ENCODE results near the gene EEA1.
"Not testable (repeated sequence)": the region's sequence is repeated elsewhere in the genome, so short reads cannot be mapped to it uniquely, and the experiment has no call there.

EEA1 gene

DNA sequence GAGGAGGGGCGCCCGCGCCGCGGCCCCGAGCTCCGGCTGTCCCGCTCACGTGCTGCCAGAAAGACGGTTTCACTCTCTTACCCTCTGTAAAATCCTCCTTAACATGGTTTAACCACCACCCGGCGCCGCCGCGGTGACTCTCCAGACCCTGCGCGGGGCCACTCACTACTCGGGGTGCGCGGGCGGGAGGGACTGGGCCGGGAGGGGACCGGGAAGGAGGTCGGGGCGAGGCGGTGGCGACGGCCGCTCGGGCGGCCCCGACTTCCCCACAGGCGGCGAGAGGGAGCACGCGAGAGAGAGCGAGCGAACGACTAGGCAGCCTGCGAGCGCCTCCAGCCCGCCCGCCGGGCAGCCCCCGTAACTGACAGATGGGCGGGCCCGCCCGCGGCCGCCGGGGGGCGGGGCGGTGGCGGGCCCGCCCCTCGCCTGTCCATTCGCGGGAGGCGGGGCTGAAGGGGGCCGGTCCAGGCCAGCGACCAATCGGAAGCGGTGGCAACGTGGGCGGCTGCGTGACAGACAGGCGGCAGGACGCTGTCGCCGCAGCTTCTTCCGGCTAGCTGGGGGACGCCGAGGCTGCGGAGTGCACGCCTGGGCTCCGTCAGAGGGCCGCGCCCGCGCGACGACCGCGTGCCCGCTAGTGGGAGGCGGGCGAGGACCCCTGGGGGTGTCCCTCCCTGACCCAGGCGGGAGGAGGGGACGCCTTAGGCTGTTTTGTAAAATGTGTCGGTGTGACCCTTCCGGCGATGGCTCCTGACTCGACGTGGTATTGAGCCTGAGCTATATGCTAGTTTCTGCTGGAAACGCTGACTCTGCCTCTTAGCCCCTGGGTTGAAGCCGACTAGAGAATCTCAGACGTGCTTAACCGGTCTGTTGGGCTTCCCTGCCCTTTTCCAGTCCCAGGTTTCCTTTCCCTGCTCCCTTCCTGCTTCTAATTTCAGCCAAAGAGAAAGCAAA, at the start of gene EEA1:
TSS of gene EEA1 (minus strand) at position 334 of the 954 bp plus-strand sequence. CDS start at position 105, 229 bp downstream.
- peak; percentile 97 for DNase-seq

- no peak for DNase-seq
These were observed 49.5 kb upstream of the EEA1 start for GRCh38 chr12:92978607-92979006.

DNA sequence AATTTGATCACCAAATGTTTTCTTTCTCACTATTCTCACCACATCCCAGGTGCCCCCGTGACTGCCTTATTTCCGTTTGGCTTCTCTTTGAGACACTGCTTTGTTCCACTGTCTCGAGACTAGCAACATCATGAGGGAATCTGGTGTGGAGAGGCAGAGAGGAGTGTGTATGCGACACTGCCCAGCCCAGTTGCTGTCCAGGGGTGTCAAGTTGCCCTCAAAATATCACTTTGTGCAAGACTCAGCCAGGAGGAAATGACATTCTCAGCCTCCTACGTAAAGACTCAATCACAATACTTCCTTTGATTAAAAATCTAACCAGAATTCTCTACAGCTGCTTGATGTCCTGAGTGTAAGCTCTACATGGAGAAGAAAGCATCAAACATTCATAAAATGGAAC, 48.2 kb upstream of the EEA1 start:
- no peak for DNase-seq

DNA sequence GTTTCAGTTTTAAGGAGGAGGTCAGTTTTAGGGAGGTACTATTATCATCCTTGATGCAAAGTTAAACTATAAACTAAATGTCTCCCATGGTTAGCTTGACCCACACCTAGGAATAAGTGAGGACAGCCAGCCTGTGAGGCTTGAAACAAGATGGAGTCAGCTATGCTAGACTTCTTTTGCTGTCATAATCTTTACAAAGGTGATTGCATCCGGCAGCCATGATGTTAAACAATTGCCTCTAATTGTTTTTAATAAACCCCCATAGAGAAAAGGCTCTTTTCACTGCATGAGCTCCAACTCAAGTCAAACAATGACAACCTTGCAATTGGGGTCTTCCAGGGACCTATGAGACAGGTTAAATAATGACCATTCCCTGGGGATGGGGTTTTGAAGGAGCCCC, 45.7 kb upstream of the EEA1 start:
- DNase-seq: no peak

DNA sequence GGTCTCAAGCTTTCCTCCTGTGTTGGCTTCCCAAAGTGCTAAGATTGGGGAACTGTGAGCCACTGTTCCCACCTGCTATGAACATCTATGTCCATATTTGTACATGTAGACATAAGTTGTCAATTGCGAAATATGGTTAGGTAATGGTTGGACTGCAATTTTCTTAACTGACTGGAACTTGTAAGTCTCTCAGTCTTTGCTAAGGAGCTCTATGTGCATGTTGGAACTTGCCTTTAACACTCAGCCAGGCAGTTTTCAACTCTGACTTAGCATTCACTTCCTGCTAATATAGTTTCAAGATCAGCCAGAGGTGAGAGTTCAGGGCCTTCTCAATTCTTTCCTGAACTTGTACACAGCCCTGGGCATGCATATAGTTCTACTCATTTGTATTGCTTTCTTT, 44.5 kb upstream of the EEA1 start:
- DNase-seq: no peak

- no peak for DNase-seq
These were observed 42.9 kb upstream of the EEA1 start for GRCh38 chr12:92971859-92972524.

GRCh38 chr12:92968176-92968813, 39.2 kb upstream of the EEA1 start:
- DNase-seq: no peak

DNA sequence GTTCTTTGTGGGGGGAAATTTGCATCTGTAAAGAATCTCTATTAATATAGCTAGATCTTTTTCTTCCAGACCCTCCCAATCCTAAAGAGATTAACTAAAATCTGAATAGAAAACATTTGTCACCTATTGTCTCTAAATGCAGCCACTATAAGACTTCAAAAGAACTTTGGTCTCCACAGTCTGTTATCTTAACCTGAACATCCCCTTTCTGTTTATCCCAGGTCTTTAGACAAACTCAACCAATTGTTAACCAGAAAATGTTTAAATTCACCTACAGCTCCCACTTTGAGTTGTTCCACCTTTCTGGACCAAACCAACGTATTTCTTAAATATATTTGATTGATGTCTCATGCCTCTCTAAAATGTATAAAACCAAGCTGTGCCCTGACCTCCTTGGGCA, 35.3 kb upstream of the EEA1 start:
- not testable (repeated sequence) for DNase-seq

DNA sequence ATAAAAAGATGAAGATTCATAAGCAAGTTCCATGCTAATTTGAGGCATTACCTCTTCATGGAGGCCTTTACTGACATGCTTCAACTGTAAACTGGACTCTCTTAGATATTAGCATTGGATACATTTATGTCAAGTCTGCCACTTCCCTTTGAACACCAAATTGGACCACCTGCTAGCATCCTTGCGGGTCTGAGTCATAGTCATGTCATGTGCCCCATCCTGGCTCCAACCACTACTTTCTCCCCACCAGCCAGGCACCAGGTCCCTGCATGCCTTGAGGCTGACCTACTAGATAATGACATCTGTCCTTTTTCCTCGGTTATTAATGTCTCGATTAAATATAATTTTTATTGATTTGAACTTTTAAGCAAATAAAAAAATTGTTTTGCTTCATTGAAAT, 32.9 kb upstream of the EEA1 start:
- DNase-seq: no peak

GRCh38 chr12:92955997-92956663, 27.0 kb upstream of the EEA1 start:
- DNase-seq: no peak

DNA sequence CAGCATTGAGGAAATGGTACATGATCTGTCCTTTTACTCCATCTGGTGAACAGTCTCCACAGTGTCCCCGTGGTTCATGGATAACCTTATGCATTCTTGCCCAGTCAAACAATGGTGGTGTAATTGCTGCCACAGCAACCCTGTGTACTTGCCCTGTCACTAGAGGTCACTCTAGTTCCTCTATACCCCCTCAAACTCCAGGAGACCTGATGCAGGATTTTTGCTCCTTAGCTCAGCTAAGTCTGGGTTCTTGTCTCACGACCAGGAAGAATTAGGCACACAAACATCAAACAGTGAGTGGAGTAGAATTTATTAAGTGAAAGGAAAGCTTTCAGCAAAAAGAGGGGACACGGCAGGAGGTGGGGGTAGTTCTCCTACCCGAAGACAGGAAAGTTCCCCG, 24.7 kb upstream of the EEA1 start:
- no peak for DNase-seq

DNA sequence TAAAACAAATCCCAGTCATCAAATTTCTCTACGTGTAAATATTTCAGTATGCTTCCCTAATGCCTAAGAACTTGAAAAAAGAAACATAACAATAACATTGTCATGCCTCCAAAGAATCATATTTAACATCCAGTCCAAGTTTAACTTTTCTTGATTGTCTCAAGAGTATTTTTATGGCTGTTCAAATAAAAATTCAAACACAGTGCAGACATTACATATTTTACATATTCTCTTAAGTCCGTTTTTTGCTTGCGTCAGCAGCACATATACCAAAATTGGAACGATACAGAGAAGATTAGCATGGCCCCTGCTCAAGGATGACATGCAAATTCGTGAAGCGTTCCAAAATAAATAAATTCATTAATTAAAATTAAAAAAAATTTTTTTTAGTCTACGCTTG, 23.3 kb upstream of the EEA1 start:
- DNase-seq: no peak

GRCh38 chr12:92951006-92951405, 21.9 kb upstream of the EEA1 start:
- DNase-seq: no peak

GRCh38 chr12:92950011-92950410, 20.9 kb upstream of the EEA1 start:
- no peak for DNase-seq

- DNase-seq: no peak
These were observed 20.4 kb upstream of the EEA1 start for GRCh38 chr12:92949466-92949865.

DNA sequence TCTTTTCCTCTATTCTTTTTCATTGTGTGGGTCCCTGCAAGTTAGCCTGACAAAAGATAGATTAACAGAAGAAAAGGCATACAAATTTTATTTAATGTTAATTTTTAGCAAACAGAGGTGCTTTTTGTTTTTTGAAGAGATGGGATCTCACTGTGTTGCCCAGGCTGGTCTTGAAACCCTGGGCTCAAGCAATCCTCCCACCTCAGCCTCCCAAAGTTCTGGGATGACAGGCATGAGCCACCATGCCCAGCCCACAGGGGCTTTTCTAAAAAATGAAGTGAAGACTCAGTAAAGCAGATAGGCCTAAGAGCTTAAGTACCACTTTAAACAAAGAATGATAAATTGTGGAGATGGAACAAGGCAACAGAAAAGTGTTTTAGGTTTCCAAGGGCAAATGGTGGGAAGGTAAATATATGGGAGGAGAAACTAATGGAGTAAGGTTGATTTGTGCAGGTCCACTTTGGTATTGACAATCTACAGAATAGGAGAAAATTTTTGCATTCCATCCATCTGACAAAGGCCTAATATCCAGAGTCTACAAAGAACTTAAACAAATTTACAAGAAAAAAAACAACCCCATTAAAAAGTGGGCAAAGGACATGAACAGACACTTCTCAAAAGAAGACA, 18.6 kb upstream of the EEA1 start:
- DNase-seq: no peak

DNA sequence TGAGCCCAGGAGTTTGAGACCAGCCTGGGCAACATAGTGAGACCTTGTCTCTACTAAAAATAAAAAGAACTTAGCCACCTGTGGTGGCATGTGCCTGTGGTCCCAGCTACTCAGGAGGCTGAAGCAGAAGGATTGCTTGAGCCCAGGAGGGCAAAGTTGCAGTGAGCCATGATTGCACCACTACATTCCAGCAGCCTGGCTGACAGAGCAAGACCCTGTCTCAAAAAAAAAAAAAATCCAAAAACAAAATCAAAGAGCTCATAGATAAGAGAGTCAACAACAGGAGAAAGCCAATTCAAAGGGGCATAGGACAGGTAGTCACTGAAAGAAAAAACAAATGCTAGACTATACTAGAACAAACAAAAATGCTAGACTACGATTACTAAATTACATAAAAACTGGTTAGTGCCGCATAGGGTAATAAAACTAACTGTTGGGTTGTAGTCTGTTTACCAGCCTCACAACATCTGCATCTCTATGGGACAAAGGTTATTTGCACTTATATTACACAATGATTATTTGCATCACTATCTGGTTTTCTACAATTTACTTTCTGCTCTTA, 16.6 kb upstream of the EEA1 start:
- no peak for DNase-seq

DNA sequence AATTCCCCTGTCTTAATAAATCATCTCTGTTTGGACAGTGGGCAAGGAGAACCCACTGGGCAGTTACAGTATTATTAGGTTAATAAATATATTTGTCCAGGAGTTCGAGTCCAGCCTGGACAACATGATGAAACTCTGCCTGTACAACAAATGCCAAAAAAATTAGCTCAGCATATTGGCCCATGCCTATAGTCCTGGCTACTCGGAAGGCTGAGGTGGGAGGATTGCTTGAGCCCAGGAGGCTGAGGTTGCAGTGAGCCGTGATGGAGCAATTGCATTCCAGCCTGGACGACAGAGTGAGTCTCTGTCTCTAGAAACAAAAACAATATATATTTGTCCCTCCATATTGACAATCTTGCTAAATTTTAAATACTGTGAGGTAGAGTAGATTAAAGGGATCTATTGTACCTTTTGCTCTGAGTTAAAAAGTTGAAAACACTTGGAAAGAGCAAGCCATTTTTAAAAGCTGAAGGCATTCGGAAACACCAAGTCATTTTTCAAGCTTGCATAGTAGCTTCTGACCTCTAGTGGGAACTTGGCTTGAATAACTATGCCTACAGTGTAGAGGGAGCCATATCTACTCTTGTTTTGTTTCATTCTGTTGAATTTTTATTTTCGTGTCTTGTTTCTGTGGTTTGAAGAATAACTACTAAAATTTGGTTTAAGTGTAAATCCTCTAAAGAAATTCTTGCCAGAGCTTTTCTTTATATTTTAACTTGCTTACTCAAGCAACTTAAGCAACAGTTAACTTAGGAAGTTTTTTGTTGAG, 14.6 kb upstream of the EEA1 start:
- DNase-seq: no peak

- DNase-seq: no peak
These were observed 13.8 kb upstream of the EEA1 start for GRCh38 chr12:92942905-92943304.

GRCh38 chr12:92939116-92939515, 10.0 kb upstream of the EEA1 start:
- DNase-seq: no peak

- DNase-seq: no peak
These were observed 9.5 kb upstream of the EEA1 start for GRCh38 chr12:92938638-92939037.

DNA sequence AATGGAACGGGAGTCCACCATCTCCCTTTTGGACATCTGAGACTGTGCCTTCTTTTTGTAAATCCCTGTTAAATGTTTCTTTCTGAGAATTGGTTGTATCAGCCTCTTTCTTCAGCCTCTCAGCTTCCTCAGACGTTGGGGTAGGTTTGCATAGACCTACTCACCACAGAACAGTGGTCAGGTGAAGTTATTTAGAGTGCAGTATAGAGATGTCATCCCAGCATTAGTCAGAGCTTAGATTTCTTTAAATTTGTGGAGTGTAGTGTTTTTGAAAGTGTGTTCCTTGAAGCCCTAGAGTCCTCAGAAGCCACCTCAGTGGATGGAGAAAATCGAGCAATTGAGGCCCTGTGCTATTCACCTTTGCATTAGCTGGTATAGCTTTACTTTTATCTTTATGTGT, 8.9 kb upstream of the EEA1 start:
- no peak for DNase-seq
